ENCODE measurements around the gene GALK2.

The GALK2 gene

DNA sequence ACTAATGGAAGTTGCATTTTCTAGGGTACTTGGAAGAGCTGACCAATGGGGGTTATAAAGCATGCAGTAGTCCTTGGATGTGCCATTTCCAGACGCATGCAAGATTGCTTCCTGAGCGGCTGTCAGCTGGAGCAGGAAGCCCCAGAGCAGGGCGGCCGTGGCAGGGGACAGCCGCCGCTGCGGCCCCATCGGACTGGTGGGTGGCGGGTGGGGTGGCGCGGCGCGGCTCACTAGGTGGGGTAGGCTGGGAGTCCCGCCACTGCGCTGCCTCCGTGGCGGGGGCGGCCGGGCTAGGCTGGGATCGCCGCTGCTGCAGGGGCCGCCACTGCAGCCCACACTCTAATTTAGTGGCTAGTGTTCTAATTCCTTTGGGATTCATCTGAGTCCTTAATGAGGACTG lies 196.4 kb downstream of the GALK2 start:
- DNase-seq, result no peak

DNA sequence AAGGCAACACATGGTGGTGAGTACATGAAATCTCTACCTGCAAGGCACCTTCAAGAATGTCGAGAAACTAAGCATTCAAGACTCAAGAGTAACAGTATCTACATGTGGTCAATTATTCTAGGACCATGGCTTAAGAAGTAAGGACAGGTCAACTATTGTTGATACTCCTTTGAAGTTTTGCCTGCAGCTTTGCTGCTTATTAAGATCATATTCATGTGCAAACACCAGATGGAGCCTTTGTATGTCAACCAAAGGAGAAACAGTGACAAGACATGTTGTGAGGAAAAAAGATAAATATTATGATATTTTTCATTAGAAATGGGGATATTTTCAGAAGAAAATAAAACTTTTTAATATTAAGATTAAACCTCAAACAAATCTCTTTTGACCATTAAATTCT lies 200.7 kb downstream of the GALK2 start:
- no peak for DNase-seq

DNA sequence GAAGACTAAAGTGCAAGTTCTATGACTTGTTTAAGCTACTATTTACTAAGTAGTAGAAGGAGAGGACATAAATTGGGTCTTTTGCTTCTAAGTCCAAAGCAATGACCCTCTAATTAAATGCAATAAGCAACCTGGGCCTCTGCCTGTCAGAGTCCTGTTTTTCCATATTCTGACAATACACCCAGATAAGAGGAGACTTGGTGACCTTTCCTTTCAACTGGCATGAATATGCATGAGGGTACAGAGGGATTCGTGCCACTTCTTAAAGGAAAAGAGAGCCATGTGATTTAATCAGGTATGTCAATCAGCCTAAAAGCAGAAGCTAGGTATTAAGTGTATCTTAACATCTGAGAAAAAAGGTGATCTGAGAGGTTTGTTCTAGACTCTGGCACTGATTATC lies 202.3 kb downstream of the GALK2 start:
- DNase-seq, result no peak

DNA sequence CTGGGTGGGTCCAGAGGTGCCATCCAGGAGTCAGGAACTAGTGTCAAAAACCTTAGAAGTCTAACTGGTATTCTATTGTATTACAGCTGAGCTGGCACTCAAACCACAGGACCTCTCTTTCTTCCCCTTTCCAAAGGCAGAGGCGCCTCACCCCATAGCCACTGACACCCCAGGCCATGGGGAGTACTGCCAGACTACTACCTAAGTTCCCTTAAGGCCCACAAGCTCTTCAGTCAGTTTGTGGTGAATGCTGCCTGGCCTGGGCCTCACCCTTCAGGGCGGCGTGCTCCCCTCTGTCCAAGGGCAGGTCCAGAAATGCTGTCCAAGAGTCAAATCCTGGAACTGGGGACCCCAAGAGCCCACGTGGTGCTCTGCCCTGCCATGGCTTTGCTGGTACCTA lies 209.9 kb downstream of the GALK2 start:
- no peak for DNase-seq

DNA sequence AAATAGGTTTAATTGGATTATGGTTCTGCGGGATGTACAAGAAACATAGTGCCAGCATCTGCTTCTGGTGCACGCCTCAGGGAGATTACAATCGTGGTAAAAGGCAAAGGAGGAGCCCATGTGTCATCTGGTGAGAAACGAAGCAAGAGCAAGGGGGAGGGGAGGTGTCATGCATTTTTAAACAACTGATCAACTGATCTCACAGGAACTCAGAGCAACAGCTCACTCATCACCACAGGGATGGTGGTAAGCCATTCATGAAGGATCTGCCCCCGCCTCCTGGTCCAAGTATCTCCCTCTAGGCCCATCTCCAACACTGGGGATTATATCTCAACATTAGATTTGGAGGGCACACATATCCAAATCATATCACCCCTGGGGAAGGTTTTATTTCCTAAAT lies 210.9 kb downstream of the GALK2 start:
- no peak for DNase-seq
